Retina (tissue), 1 donor: Measurements from ENCODE around the gene CLEC4F.
A peak's percentile ranks its signal among the peaks of the same experiment; 100 is the strongest.

Experiments used
- DNase-seq: peaks from one replicate; pipeline ENCODE4 v3.0.0-alpha.2; 2016

Gene CLEC4F

GRCh38 chr2:70779911-70780545 lies 40.4 kb downstream of the CLEC4F start:
- no peak for DNase-seq

GRCh38 chr2:70779491-70779890 lies 40.9 kb downstream of the CLEC4F start:
- no peak for DNase-seq

- no peak for DNase-seq
These were observed 41.7 kb downstream of the CLEC4F start for GRCh38 chr2:70778676-70779075.

- DNase-seq, result no peak
These were observed 42.9 kb downstream of the CLEC4F start for GRCh38 chr2:70777450-70777849.

GRCh38 chr2:70776266-70776665 lies 44.1 kb downstream of the CLEC4F start:
- no peak for DNase-seq

GRCh38 chr2:70775141-70775540 lies 45.3 kb downstream of the CLEC4F start:
- no peak for DNase-seq

GRCh38 chr2:70772486-70773155 lies 47.8 kb downstream of the CLEC4F start:
- DNase-seq, result no peak

- no peak for DNase-seq
These were observed 49.0 kb downstream of the CLEC4F start for GRCh38 chr2:70771446-70771845.

GRCh38 chr2:70769450-70769849 lies 50.9 kb downstream of the CLEC4F start:
- no peak for DNase-seq

GRCh38 chr2:70768590-70769085 lies 51.8 kb downstream of the CLEC4F start:
- no peak for DNase-seq

- DNase-seq, result peak; percentile 91
These were observed 52.5 kb downstream of the CLEC4F start, which contains the start of gene ADD2 for GRCh38 chr2:70767699-70768589. TSS of gene ADD2 (minus strand) at chr2:70768200. CDS start at chr2:70706408, 61,792 bp downstream.

GRCh38 chr2:70767079-70767698 lies 53.2 kb downstream of the CLEC4F start:
- DNase-seq, result peak; percentile 80

GRCh38 chr2:70766357-70767078 lies 53.9 kb downstream of the CLEC4F start:
- DNase-seq, result no peak

- DNase-seq, result no peak
These were observed 54.9 kb downstream of the CLEC4F start for GRCh38 chr2:70765507-70765906.

GRCh38 chr2:70759446-70759845 lies 61.0 kb downstream of the CLEC4F start:
- DNase-seq, result no peak
